GM18861 (cell line): ENCODE results near the gene MRPL27.

Source experiments
- ATAC-seq: cut with Tn5 transposase; IDR thresholded peaks from one replicate; pipeline ENCODE4 v1.9.1; 2021; ENCODE audit not compliant: unreplicated experiment

The MRPL27 gene

DNA sequence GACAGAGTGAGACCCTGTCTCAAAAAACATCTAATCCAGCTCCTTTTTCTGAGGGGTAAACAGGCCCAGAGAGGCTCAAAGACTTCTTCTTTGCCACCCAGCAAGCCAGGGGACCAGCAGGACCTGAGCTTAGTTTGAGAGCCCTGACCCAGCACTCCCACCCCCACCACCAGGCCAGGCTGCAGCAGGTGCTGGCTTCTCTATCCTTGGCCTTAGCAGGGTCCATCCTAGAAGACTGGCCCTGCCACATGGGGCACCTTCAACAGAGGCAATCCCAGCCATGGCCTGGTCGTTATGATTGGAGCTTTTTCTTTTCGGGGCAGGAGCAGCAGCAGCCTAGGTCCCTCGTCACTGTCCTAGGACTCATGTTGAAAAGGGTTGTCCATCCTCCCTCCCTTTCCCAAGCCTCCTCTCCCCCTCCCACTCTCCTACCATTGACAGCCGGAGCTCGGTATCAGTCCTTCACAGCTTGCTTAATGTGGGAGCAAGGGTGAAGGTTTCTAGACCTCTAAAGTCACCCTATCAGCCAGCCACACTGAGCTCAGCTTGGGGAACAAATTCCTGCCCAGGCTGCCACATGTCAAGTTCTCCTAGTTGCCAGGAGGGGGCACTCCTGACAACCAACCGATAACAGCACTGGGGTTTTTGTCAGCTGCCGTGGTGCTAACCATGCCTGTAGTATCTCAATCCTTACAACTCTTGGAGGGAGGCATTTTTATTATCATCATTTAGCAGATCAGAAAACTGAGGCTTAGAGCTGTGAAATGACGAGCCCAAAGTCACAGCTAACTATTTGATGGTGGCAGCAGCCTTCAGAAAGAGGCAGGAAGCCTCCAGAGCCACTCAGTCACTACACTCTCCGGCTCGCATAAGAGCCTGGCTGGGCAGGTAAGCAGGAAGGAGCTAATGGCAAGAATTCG, 11.2 kb downstream of the MRPL27 start:
- no peak for ATAC-seq

DNA sequence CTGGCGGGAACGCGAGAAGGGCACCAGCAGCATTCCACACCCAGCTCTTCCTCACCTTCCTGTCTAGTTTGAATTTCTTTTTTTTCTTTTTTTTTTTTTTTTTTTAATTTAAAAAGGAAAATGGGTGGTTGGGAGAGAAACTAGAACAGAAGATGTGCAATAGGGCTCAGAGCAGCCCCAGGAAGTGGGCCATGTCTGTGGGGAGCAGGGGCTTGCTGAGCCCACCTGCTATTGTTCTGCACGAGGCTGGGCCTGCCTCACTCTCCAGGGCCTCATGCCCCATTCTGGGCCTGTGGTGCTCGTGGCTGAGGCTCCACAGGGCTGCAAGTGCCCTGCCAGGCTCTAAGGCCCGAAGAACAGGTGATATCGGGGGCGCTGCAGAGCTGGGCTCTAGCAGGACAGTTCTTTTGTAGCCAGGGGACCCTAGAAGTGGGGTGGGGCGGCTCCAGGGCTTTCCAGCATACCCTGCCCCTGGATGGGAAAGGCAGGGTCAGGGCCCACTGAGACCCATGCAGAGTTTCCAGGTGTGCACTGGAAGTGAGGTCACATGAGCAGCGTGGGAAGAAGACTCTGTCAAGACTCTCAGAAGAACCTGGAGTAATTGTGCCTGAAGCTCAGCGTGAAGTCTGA, 12.4 kb downstream of the MRPL27 start:
- ATAC-seq = no peak

DNA sequence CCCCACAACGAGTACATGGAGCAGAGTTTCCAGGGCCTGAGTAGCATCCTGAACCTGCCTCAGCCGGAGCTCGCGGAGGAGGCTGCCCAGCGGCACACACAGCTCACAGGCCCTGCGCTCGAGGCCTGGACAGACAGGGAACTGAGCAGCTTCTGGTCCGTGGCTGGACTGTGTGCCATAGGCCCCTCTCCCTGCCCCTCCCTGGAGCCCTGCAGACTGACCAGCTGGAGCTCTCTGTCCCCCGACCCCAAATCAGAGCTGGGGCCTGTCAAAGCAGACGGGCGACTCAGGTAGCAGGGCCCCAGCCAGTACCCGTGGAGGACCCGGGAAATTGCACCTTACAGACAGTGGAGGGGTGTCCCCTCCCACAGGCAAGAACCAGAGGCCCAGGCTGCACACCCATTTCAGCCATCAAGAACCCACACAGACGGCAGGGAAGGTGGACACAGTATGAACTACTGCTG, 13.0 kb downstream of the MRPL27 start:
- ATAC-seq = no peak

DNA sequence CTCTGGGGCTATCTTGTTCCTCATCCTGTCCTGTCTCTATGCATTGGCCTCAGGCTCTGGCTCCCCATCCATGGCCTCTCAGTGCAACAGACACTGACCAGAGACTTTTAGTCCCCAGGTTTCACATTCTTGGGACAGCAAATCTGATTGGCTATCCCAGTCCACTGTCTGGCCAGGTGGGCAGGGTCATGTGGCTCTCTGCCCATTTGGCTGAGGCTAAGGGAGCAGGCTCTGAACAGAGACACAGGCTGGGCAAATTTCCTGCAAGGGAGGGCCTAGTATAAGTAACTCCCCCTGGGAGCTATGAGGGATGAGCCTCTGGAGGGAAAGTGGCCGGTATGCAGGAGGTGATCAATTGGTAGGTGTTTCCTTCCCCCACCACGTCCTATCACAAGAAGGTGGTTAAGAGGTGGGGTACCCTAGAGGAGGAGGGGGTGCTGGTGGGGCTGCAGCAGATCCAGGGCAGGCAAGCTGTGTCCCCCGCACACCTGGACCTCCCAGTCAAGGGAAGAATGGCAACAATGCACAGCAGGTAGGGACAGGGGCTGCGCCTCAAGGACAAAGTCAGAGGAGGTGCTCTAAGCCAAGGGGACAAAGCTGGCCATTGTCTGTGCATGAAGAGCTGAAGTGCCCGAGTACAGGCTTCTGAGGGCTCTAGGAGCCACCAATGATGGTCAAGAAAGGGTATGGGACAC, 13.8 kb downstream of the MRPL27 start:
- ATAC-seq = no peak

DNA sequence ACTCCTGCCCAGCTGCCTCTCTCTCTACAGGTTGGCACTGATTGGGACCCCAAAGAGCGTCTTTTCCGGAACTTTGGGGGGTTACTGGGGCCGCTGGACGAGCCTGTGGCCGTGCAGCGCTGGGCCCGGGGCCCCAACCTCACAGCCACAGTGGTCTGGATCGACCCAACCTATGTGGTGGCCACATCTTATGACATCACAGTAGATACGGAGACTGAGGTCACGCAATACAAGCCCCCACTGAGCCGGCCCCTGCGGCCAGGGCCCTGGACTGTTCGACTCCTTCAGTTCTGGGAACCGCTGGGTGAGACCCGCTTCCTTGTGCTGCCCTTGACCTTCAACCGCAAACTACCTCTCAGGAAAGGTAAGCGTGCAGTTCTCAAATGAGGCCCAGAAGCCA, 14.8 kb downstream of the MRPL27 start:
- ATAC-seq = no peak

DNA sequence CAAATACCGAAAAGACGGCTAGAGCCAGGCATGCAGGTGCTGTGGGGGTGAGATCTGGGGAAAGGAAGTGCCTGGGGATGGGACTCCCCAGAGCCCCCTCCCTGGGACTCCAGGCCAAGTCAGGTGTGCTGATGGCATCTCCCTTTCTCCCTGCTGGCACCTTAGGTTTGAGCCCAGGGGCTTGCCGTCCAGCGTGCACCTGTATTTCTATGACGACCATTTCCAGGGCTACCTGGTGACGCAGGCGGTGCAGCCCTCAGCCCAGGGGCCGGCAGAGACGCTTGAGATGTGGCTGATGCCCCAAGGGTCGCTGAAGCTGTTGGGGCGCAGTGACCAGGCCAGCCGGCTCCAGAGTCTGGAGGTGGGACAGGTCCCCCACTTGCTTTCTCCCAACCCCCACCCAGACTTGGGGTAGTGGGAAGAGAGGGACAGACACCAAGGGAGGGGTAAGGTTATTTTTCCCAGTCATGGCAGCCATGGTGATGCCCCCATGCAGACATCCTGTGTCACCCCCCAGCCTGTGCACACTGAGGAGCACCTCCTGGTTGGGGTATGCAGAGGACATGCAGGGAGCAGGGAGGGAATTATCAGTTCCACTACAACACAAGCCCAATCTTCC, 16.0 kb downstream of the MRPL27 start:
- no peak for ATAC-seq

DNA sequence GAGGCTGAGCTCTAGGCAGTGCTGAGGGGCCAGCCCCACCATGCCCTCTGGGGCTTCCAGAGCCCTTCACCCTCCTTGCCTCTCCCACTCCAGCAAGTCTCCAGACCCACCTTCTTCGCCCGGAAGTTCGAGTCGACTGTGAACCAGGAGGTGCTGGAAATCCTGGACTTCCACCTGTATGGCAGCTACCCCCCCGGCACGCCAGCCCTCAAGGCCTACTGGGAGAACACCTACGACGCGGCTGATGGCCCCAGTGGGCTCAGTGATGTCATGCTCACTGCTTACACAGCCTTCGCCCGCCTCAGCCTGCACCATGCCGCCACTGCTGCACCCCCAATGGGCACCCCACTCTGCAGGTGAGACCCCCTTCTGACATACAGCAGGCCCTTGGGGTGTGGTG, 16.6 kb downstream of the MRPL27 start:
- ATAC-seq = no peak

DNA sequence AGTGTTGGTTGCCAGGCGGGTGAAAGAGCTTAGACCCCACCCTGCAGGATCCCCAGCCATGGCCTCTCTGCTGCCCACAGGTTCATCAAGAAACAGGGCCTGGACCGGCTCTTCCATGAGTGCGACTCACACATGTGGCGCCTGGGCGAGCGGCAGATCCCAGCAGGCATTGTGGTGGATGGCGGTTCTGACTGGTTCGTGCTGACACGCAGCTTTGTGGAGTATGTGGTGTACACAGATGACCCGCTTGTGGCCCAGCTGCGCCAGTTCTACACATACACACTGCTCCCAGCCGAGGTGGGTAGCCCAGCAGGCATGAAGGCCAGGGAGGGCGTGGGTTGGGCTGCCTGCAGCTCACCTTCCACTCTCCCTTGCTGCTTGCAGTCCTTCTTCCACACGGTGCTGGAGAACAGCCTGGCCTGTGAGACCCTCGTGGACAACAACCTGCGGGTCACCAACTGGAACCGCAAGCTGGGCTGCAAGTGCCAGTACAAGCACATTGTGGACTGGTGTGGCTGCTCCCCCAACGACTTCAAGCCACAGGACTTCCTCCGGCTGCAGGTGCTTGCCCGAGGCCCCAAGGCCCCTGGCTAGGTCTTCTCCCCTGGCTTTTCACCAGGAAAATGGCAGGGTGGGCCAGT, 17.2 kb downstream of the MRPL27 start:
- no peak for ATAC-seq

DNA sequence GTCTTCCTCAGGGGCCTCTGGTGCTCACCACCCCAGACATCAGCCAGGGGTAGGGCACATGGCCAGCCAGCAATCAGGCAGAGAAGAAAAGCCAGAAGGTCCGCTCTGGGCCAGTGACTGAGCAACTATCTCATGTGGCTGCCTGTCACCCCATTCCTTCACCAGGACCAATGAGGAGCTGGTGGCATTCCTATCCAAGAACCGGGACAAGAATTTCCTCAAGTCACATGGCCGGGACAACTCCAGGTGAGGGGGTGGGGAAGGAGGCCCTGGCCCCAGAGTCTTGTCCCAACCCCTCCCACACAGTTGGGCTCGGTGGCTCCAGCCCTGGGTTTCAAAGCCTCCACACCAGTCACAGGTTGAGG, 17.7 kb downstream of the MRPL27 start:
- no peak for ATAC-seq

DNA sequence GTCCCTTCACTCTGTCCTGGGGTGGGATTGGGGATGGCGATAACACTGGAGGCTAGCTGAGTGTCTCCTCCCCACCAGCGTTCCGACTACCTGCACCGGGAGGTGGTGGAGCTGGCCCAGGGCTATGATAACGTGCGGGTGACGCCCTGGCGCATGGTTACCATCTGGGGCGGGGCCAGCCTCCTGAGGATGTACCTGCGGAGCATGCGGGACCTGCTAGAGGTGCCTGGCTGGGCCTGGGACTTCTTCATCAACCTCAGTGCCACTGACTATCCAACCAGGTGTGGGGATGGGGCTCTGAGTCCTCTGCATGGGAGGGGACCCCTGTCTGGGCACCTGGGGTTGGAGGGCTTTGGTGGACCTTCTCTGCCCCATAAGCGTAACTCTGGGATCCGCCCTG, 18.2 kb downstream of the MRPL27 start:
- no peak for ATAC-seq

DNA sequence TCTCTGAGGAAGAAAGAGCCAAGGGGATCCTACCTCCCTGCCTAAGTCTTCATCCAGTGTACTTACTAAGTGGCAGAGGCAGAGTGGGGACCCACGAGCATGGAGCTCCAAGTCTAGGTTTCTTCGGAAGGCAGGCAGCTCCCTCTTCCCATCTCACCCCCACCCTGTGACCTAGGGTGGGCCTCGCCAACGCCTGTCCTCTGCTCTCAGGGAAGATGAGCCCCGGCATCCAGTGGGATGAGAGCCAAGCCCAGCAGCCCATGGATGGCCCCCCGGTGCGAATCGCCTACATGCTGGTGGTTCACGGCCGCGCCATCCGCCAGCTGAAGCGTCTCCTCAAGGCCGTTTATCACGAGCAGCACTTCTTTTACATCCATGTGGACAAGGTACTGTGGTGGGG, 18.8 kb downstream of the MRPL27 start:
- ATAC-seq = no peak

DNA sequence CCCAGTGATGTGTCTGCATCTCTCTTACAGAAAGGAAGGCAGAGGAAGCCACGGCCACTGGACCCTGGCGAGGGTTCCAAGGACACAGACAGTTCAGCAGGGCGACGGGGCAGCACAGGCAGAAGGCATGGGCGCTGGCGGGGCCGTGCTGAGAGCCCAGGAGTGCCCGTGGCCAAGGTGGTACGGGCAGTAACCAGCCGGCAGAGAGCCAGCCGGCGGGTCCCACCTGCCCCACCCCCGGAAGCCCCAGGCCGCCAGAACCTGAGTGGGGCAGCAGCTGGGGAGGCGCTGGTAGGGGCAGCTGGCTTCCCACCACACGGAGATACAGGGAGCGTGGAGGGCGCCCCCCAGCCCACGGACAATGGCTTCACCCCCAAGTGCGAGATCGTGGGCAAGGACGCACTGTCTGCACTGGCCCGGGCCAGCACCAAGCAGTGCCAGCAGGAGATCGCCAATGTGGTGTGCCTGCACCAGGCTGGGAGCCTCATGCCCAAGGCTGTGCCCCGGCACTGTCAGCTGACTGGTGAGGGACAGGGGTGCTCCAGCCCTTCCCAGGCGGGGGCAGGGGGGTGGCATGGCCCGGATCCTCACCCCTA, 19.3 kb downstream of the MRPL27 start:
- ATAC-seq = no peak

DNA sequence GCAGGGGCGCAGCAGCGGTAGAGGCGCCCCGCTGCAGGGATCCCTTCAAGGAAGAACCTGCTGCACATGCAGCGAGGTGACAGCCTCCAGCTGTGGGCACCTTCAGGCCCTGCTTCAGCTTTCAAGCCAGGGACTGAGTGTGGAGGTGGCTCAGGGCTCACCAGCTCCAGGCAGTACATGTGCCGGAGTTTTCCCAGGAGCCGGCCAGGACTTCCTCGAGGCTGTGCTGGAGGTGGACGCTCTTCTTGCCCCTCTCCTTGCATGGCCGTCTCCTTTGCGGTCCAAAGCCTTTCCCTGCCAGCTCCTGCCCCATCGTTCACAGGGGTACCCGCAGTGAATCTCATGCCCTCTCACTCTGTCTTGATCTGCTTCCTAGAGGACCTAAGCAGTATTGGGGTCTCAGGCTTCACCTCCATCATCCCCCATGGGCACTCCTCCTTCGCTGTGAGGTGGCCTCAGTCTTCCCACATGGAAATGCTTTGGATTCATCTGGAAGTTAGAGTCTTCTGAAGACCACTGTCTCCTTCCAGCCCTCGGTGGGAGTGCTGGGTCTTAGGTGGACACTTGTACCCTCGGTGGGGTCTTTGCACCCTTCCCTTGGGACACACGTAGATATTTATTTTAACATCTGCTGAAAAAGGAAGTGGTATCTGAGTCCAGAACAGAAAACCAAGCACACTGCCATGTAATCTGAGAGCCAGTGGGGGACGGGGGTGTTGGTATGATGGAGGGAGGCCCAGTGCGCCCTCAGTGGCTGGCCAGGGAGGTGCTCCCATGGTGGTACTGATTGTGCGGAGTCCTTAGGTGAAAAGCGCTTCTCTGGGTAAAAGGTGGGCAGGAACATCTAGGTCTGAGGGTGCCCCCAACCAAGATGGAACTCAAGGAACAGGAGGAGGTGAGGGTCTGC, 20.0 kb downstream of the MRPL27 start:
- no peak for ATAC-seq

DNA sequence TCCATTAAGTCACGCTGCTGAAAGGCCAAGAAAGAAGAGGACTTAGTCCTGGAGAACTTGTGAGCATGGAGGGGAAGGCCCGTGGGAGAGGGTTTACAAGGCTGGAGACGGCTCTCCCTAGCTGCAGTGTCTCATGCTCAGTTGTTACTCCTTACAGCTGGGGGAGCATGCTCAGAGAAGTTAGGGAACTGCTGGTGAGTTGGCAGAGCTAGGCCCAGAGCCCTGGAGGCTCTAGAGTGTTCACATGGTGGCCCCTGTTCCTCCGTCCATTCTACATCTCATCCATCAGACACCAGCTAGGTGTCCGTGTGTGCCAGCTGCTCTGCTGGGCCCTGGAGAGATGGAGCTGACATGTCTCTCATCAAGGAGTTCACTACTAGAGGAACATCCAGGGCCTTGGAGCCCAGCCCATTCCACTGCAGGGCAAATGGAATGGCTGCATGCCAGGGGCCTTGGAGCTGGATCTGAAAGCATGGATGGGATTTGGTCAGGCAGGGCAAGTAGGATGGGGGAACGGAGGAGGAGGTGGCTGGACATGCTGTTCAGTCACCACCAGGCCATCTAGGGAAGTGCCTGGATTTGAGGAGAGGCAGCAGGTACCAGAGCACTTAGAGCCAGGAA, 20.8 kb downstream of the MRPL27 start:
- no peak for ATAC-seq

DNA sequence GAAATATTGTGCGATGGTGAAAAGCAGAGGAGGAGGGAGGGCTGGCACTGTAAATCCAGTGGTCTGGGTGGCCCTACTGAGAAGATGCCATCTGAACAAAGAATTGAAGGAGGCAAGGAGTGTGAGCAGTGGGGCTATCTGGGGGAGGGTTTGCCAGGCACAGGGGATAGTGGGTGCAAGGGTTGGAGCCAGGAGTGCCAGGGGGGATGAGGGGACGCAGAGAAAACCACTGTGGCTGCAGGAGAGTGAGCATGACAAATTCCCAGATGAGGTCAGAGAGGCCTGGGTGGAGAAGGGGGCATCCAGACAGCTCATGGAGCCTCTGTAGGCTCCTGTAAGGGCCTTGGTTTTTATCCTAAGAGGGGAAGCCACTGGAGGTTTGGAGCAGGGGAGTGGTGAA, 22.3 kb downstream of the MRPL27 start:
- no peak for ATAC-seq

DNA sequence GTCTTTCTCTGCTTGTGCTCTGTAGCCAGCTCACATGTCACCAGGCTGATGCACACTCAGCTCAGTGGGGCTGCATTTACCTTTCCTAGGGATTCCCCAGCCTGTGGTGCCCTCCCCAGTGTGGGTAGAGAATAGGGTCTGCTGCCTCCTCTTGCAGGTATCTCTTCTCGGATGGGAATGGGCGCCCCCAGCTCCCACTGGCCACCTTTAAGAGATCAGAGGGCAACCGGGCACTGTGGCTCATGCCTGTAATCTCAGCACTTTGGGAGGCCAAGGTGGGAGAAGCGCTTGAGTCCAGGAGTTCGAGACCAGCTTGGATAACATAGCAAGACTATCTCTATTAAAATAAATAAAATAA, 23.8 kb downstream of the MRPL27 start:
- ATAC-seq = no peak

DNA sequence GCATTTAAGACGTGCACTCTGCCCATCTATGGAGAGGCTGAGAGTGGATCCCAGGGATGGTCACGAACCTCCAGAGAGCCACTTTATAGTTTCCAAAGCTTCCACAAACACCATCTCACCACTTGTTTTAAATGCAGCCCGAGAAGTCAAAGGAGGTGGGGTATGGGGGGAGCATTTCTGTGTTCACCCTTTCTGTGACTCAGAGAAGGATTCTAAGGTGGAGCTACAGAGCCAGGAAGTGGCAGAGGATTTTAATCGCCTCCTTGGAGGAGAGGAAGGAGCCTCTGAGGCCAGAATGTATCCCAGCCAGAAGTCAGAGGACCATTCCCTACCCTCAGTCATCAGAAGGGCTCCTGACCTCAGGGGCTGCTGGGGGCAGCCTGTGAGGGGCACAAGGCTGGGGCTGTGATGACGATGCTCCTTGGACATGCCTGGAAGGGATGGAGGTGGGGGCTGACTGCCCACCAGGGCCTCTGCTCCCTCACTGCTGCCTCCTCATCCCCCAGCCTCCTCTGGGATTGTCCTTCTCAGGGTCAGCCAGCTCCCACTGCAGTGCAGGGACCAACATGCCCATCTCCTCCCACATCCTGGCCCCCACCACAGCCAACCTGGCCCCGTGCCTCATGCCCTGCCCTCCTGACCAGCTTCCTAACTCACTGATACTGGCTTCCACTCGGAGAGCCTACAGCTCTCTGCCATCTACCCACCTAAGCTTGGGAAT, 24.3 kb downstream of the MRPL27 start:
- ATAC-seq = no peak

DNA sequence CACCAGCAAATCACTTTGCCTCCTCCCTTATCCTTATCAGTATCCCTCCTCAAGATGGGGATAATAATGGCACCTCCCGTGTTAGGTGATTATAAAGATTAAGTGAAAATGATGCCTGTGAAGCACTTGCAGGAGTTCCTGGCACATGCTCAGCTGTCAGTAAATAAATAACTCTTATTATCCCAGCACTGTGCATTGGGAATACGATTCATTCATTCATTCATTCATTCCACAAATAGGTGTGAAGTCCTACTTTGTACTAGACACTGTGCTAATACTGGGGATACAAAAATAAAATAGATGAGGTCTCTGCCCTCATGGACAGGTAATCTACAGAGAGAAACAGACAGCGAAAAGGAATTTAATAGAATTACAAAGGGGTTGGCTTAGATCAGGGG, 25.1 kb downstream of the MRPL27 start:
- ATAC-seq = no peak
